ENCODE measurements around the gene PRDM2. TPM values are rescaled to one million over a fixed set of nuclear protein-coding genes. Genes with fewer than 3 reads are reported as not detected.

Gene PRDM2
- total and polyA plus RNA-seq, 2 donors from 2014 or later = 8.2 to 42.6 TPM

- peaks cover 0 to 14% (median 3%) of the 10 kb centered on the region in 3 donors for H3K4me1 ChIP-seq (ENCODE audit: control insufficient read depth in 2 of 3, insufficient read depth in 2 of 3, low read depth in 1 of 3, low read length in 3 of 3)
- no peak overlapping the region for H3K4me3 ChIP-seq (ENCODE audit: low read length in 3 of 3)
- no peak overlapping the region for H3K9ac ChIP-seq (ENCODE audit: low read length in 3 of 3)
- no peaks in the 10 kb centered on the region for H3K36me3 ChIP-seq (ENCODE audit: control insufficient read depth in 2 of 3, insufficient read depth in 3 of 3, low read length in 3 of 3)
- H3K9me3 ChIP-seq (ENCODE audit: control insufficient read depth in 2 of 3, insufficient read depth in 1 of 3, low read length in 3 of 3) = no peaks in the 10 kb centered on the region
- DNase-seq (peak in 3 of 5 donors; percentile 36 to 87 (median 86)), FAIRE-seq (no peak)
- intact Hi-C loops (cut with DNase I) = no loop called here
- no peak for TF ChIP-seq CTCF (IDR thresholded peaks at IDR 0.05; ENCODE audit: borderline replicate concordance, extremely low read depth, insufficient read depth)
- H3K27ac ChIP-seq (ENCODE audit: low read depth in 2 of 2, low read length in 2 of 2) = peak overlapping the region; percentile 10 to 62
- no peaks in the 10 kb centered on the region for H3K27me3 ChIP-seq (ENCODE audit: control insufficient read depth, insufficient read depth, low read length)
These were observed 59.1 kb downstream of the PRDM2 start for GRCh38 chr1:13759072-13759471.

- Histone ChIP-seq H3K36me3 (ENCODE audit: control insufficient read depth in 2 of 3, insufficient read depth in 3 of 3, low read length in 3 of 3) (no peaks in the 10 kb centered on the region), H3K4me1 (ENCODE audit: control insufficient read depth in 2 of 3, insufficient read depth in 2 of 3, low read depth in 1 of 3, low read length in 3 of 3) (peaks cover 0 to 11% (median 3%) of the 10 kb centered on the region in 3 donors), H3K27ac (ENCODE audit: low read depth in 2 of 2, low read length in 2 of 2) (no peak overlapping the region), H3K9me3 (ENCODE audit: control insufficient read depth in 2 of 3, insufficient read depth in 1 of 3, low read length in 3 of 3) (no peaks in the 10 kb centered on the region), H3K27me3 (ENCODE audit: control insufficient read depth, insufficient read depth, low read length) (no peaks in the 10 kb centered on the region), H3K9ac (ENCODE audit: low read length in 3 of 3) (no peak overlapping the region), H3K4me3 (ENCODE audit: low read length in 3 of 3) (no peak overlapping the region)
- DNase-seq (no peak), FAIRE-seq (no peak)
- intact Hi-C loops (cut with DNase I) = no loop called here
- TF ChIP-seq CTCF (IDR thresholded peaks at IDR 0.05; ENCODE audit: borderline replicate concordance, extremely low read depth, insufficient read depth) = no peak
These were observed 60.4 kb downstream of the PRDM2 start for GRCh38 chr1:13760340-13760739.

- H3K27me3 ChIP-seq (ENCODE audit: control insufficient read depth, insufficient read depth, low read length) = no peaks in the 10 kb centered on the region
- intact Hi-C loops (cut with DNase I) = no loop called here
- H3K4me3 ChIP-seq (ENCODE audit: low read length in 3 of 3) = no peak overlapping the region
- no peak overlapping the region for H3K27ac ChIP-seq (ENCODE audit: low read depth in 2 of 2, low read length in 2 of 2)
- H3K36me3 ChIP-seq (ENCODE audit: control insufficient read depth in 2 of 3, insufficient read depth in 3 of 3, low read length in 3 of 3) = no peaks in the 10 kb centered on the region
- FAIRE-seq (no peak), DNase-seq (no peak)
- no peak for TF ChIP-seq CTCF (IDR thresholded peaks at IDR 0.05; ENCODE audit: borderline replicate concordance, extremely low read depth, insufficient read depth)
- peaks cover 0 to 12% (median 3%) of the 10 kb centered on the region in 3 donors for H3K4me1 ChIP-seq (ENCODE audit: control insufficient read depth in 2 of 3, insufficient read depth in 2 of 3, low read depth in 1 of 3, low read length in 3 of 3)
- no peaks in the 10 kb centered on the region for H3K9me3 ChIP-seq (ENCODE audit: control insufficient read depth in 2 of 3, insufficient read depth in 1 of 3, low read length in 3 of 3)
- no peak overlapping the region for H3K9ac ChIP-seq (ENCODE audit: low read length in 3 of 3)
These were observed 60.9 kb downstream of the PRDM2 start for GRCh38 chr1:13760921-13761320.

- no peak for DNase-seq
- TF ChIP-seq CTCF (IDR thresholded peaks at IDR 0.05; ENCODE audit: borderline replicate concordance, extremely low read depth, insufficient read depth) = no peak
- H3K9ac ChIP-seq (ENCODE audit: low read length in 3 of 3) = no peak overlapping the region
- H3K27ac ChIP-seq (ENCODE audit: low read depth in 2 of 2, low read length in 2 of 2) = no peak overlapping the region
- intact Hi-C loops (cut with DNase I) = no loop called here
- H3K9me3 ChIP-seq (ENCODE audit: control insufficient read depth in 2 of 3, insufficient read depth in 1 of 3, low read length in 3 of 3) = no peaks in the 10 kb centered on the region
- no peak for FAIRE-seq
- peaks cover 0 to 10% (median 3%) of the 10 kb centered on the region in 3 donors for H3K4me1 ChIP-seq (ENCODE audit: control insufficient read depth in 2 of 3, insufficient read depth in 2 of 3, low read depth in 1 of 3, low read length in 3 of 3)
- no peaks in the 10 kb centered on the region for H3K27me3 ChIP-seq (ENCODE audit: control insufficient read depth, insufficient read depth, low read length)
- no peak overlapping the region for H3K4me3 ChIP-seq (ENCODE audit: low read length in 3 of 3)
- no peaks in the 10 kb centered on the region for H3K36me3 ChIP-seq (ENCODE audit: control insufficient read depth in 2 of 3, insufficient read depth in 3 of 3, low read length in 3 of 3)
These were observed 61.9 kb downstream of the PRDM2 start for GRCh38 chr1:13761883-13762282.
